Measurements from ENCODE around the gene DNMT3B. TPM values are rescaled to one million over a fixed set of nuclear protein-coding genes. Genes with fewer than 3 reads are reported as not detected.
"Not testable (repeated sequence)": the region's sequence is repeated elsewhere in the genome, so short reads cannot be mapped to it uniquely, and the experiment has no call there.

The DNMT3B gene
- total RNA-seq, 2 experiments from 2014 or later, result 1.3 to 1.5 TPM

GRCh38 chr20:32780749-32781655 lies 18.8 kb downstream of the DNMT3B start:
- CTCF ChIA-PET, result interaction anchor here (7.2 kb wide), 1 partner anchor 106 kb away, joined by 134 read pairs; the partner anchor contains the start of gene C20orf203
- POLR2A ChIA-PET, result no interaction called here

- ChIA-PET CTCF (no interaction called here), POLR2A (no interaction called here)
These were observed 22.3 kb downstream of the DNMT3B start for GRCh38 chr20:32784369-32785080.

- ChIA-PET POLR2A (no interaction called here), CTCF (no interaction called here)
These were observed 24.0 kb downstream of the DNMT3B start for GRCh38 chr20:32786059-32786760.

- ChIA-PET CTCF (no interaction called here), POLR2A (no interaction called here)
These were observed 25.0 kb downstream of the DNMT3B start for GRCh38 chr20:32787168-32787567.

GRCh38 chr20:32789896-32790750 lies 27.9 kb downstream of the DNMT3B start:
- ChIA-PET POLR2A (no interaction called here), CTCF (interaction anchor here (0.6 to 1.7 kb wide), 10 partner anchors 9 to 306 kb away, joined by 3 to 10 read pairs (median 4); partner anchors contain the start of gene C20orf203)

GRCh38 chr20:32790751-32791057 lies 28.5 kb downstream of the DNMT3B start:
- ChIA-PET POLR2A (no interaction called here), CTCF (interaction anchor here (1.0 to 1.7 kb wide), 5 partner anchors 12 to 117 kb away, joined by 3 to 10 read pairs (median 4); partner anchors contain the start of gene C20orf203)

GRCh38 chr20:32792316-32792715 lies 30.1 kb downstream of the DNMT3B start:
- CTCF ChIA-PET, result interaction anchor here (0.9 to 1.4 kb wide), 2 partner anchors 119 to 266 kb away, joined by 4 to 5 read pairs; partner anchors contain the start of gene C20orf203
- POLR2A ChIA-PET, result no interaction called here

GRCh38 chr20:32792731-32793458 lies 30.7 kb downstream of the DNMT3B start:
- ChIA-PET POLR2A (no interaction called here), CTCF (no interaction called here)

- POLR2A ChIA-PET, result interaction anchor here (1.5 kb wide), 1 partner anchor 23 kb away, joined by 4 read pairs; the partner anchor contains the start of gene MAPRE1
- CTCF ChIA-PET, result interaction anchor here (0.5 kb wide), 1 partner anchor 30 kb away, joined by 3 read pairs; no protein-coding TSS in a partner anchor
These were observed 34.3 kb downstream of the DNMT3B start for GRCh38 chr20:32796383-32796948.

GRCh38 chr20:32796981-32797451 lies 34.8 kb downstream of the DNMT3B start:
- POLR2A ChIA-PET, result interaction anchor here (1.5 kb wide), 1 partner anchor 23 kb away, joined by 4 read pairs; the partner anchor contains the start of gene MAPRE1

GRCh38 chr20:32797571-32797970 lies 35.4 kb downstream of the DNMT3B start:
- POLR2A ChIA-PET, result not testable (repeated sequence)
- CTCF ChIA-PET, result interaction anchor here (0.9 kb wide), 1 partner anchor 124 kb away, joined by 5 read pairs; the partner anchor contains the start of gene C20orf203

More at GRCh38 chr20:32796981-32797451, 34.8 kb downstream of the DNMT3B start:
- CTCF ChIA-PET, result interaction anchor here (0.5 to 0.9 kb wide), 2 partner anchors 29 to 123 kb away, joined by 3 to 5 read pairs; partner anchors contain the start of gene C20orf203

GRCh38 chr20:32798046-32798981 lies 36.1 kb downstream of the DNMT3B start:
- POLR2A ChIA-PET, result no interaction called here

GRCh38 chr20:32803092-32803491 lies 40.9 kb downstream of the DNMT3B start:
- ChIA-PET POLR2A (no interaction called here), CTCF (no interaction called here)

More at GRCh38 chr20:32798046-32798981, 36.1 kb downstream of the DNMT3B start:
- CTCF ChIA-PET, result interaction anchor here (0.7 to 1.3 kb wide), 3 partner anchors 8 to 494 kb away, joined by 3 to 5 read pairs (median 4); partner anchors contain the start of gene C20orf203

- ChIA-PET CTCF (no interaction called here), POLR2A (no interaction called here)
These were observed 42.0 kb downstream of the DNMT3B start for GRCh38 chr20:32804022-32804715.

GRCh38 chr20:32804817-32805216 lies 42.6 kb downstream of the DNMT3B start:
- POLR2A ChIA-PET, result no interaction called here
- CTCF ChIA-PET, result no interaction called here

GRCh38 chr20:32805721-32806120 lies 43.5 kb downstream of the DNMT3B start:
- ChIA-PET CTCF (interaction anchor here (0.9 kb wide), 1 partner anchor 26 kb away, joined by 3 read pairs; no protein-coding TSS in a partner anchor), POLR2A (no interaction called here)
